HG02798 (cell line): ENCODE results near the gene ITPR3.

ENCODE experiments used
- ATAC-seq: cut with Tn5 transposase; IDR thresholded peaks from one replicate; pipeline ENCODE4 v1.9.1; 2021; ENCODE audit warnings: mild to moderate bottlenecking; ENCODE audit not compliant: unreplicated experiment, poor library complexity

Gene ITPR3

DNA sequence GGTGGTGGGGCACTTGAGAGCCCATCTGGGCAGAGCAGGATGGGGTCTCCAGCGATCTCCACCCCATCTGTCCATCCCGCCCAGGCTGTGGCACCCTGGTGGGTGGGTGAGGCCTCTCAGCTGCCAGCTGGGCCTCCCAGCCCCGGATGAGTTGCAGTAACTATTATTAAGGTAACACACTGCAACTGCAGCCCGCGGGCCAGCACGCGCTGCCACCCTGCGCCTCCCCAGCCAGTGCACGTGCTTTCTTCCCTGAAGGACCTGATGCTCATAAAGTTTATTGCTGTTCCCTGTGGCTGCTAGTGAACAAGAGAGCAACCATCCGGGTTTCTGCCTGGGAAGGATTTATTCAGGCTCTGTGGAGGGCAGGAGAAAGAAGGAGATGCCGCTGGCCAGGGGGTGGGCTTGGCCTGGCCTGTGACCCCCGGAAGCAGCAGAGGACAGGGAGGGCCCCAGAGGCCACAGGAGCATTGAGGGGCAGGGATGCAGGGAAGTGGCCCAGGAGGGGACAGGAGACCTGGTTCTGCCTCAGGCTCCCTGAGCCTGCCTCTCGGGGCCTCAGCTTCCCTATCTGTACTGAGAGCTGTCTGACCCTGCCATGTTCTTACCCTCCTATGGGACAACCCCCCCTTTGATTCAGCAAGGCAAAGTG, 123.9 kb downstream of the ITPR3 start:
- ATAC-seq = no peak

DNA sequence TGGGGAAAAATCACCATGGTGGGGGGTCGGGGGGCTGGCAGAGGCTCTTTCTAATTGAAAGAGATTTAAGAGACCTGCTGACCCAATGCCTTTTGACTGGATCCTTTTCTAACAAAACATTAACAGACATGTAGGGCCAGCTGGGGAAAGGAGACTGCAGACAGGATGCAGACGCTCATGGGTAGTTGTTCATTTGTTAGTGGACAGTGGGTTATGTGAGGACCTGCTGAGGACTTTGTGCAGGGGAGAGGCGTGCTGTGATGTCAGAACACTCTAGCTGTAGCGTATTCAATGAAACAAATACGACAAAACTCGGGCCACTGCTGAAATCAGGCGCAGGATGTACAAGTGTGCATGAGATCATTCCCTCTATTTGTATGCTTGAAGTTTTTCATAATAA, 124.4 kb downstream of the ITPR3 start:
- no peak for ATAC-seq
